ENCODE measurements around the gene ESR1.

ESR1 gene

DNA sequence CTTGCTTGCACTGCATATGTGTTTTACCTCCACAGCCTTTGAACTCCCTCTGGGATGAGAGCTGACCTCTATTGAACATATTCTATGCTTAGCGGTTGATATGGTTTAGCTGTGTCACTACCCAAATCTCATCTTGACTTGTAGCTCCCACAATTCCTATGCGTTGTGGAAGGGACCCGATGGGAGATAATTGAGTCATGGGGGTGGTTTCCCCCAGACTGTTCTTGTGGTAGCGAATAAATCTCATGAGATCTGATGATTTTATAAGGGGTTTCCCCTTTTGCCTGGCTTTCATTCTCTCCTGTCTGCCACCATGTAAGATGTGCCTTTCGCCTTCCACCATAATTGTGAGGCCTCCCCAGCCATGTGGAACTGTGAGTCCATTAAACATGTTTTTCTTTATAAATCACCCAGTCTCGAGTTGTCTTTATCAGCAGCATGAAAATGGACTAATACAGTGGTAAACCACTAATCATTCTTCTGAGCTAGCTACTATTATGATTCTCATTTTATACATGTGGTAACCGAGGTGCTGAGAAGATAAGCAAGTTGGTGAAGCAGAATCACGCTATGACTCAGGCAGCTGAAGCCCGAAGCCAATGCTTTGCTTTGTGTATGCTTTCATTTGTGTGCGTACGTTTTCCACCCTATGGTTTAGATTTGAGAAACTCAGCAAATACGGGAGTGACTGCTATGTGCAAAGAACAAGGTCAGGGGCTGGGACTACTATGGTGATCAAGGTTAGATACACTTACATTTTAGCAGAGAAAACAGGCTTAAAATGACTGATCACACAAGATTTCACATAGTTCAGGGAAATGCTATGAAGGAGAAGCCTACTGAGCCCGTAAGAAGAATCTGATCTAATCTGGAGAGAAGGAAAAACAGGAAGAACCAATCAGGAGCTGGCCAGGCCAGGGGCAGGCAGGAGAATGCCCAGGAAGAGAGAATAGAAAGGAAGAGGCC, 363.5 kb downstream of the ESR1 start:
- TF ChIP-seq, protein P1, sequence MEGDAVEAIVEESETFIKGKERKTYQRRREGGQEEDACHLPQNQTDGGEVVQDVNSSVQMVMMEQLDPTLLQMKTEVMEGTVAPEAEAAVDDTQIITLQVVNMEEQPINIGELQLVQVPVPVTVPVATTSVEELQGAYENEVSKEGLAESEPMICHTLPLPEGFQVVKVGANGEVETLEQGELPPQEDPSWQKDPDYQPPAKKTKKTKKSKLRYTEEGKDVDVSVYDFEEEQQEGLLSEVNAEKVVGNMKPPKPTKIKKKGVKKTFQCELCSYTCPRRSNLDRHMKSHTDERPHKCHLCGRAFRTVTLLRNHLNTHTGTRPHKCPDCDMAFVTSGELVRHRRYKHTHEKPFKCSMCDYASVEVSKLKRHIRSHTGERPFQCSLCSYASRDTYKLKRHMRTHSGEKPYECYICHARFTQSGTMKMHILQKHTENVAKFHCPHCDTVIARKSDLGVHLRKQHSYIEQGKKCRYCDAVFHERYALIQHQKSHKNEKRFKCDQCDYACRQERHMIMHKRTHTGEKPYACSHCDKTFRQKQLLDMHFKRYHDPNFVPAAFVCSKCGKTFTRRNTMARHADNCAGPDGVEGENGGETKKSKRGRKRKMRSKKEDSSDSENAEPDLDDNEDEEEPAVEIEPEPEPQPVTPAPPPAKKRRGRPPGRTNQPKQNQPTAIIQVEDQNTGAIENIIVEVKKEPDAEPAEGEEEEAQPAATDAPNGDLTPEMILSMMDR (conservative IDR thresholded peaks at IDR 0.05): no peak
- H3K27ac ChIP-seq: no peak overlapping the region

GRCh38 chr6:152173321-152173720, 365.8 kb downstream of the ESR1 start:
- no peak overlapping the region for H3K27ac ChIP-seq
- TF ChIP-seq, protein P1 (conservative IDR thresholded peaks at IDR 0.05): no peak

- TF ChIP-seq, protein P1 (conservative IDR thresholded peaks at IDR 0.05): no peak
- no peak overlapping the region for H3K27ac ChIP-seq
These were observed 366.5 kb downstream of the ESR1 start for GRCh38 chr6:152173957-152174356.

DNA sequence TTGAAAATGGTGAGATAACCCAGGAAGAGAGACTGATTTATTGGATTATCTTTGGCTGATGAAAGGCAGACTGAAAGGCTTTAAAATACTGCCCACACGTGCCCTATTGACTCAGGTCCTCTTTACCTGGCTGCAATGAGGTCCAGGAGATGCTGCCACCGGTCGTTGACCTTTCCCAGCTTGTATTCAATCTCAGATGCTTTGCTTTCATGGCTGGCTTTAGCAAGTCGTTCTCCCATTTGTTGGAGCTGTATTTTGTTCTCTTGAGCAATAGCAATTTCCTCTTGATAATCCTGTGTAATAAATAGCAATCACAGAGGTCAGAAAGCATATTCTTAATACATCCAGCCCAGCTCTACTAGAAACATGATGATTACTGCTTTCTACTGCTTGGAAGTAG, 368.8 kb downstream of the ESR1 start:
- H3K27ac ChIP-seq: no peak overlapping the region
- TF ChIP-seq, protein P1 (conservative IDR thresholded peaks at IDR 0.05): no peak

All from VCaP (cell line).